ENCODE data around the gene EGFR.
"Not testable (repeated sequence)": the region's sequence is repeated elsewhere in the genome, so short reads cannot be mapped to it uniquely, and the experiment has no call there.

The EGFR gene

DNA sequence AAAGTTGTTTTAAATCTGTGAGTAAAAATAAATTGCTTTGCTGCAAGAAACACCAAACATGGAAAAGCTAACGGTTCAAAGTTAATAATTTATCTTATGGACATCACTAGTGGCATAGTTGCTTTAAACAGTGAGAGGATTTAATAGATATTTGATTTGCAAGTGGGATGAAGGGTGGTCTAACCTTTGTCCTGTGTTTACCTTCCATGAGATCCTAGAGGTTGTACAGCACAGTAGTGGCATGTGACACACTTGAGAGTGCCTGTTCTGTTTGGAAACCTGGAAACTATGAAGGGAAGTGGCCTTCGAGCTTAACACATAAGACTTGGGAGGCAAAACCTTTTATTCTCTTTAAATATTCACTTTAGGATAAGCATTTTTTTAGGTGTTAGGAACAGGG is 16.0 kb downstream of the EGFR start:
- no peaks in the 10 kb centered on the region for H3K9me3 ChIP-seq (ENCODE audit: control insufficient read depth, insufficient read depth, low read length)
- no peak for TF ChIP-seq EZH2phosphoT487 (IDR thresholded peaks at IDR 0.05; ENCODE audit: borderline replicate concordance, low read length)
- TF ChIP-seq, protein P1, sequence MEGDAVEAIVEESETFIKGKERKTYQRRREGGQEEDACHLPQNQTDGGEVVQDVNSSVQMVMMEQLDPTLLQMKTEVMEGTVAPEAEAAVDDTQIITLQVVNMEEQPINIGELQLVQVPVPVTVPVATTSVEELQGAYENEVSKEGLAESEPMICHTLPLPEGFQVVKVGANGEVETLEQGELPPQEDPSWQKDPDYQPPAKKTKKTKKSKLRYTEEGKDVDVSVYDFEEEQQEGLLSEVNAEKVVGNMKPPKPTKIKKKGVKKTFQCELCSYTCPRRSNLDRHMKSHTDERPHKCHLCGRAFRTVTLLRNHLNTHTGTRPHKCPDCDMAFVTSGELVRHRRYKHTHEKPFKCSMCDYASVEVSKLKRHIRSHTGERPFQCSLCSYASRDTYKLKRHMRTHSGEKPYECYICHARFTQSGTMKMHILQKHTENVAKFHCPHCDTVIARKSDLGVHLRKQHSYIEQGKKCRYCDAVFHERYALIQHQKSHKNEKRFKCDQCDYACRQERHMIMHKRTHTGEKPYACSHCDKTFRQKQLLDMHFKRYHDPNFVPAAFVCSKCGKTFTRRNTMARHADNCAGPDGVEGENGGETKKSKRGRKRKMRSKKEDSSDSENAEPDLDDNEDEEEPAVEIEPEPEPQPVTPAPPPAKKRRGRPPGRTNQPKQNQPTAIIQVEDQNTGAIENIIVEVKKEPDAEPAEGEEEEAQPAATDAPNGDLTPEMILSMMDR (IDR thresholded peaks at IDR 0.05; ENCODE audit: low read depth, low read length, poor library complexity, severe bottlenecking) = no peak
- no peaks in the 10 kb centered on the region for H3K36me3 ChIP-seq (ENCODE audit: control insufficient read depth, low read length)
- H3K79me2 ChIP-seq (ENCODE audit: control insufficient read depth, low read length) = no peaks in the 10 kb centered on the region
- H4K20me1 ChIP-seq (ENCODE audit: control insufficient read depth, insufficient read depth, low read depth, low read length) = no peaks in the 10 kb centered on the region
- H3F3A ChIP-seq (ENCODE audit: control insufficient read depth, insufficient read depth) = no peaks in the 10 kb centered on the region
- no peak overlapping the region for H3K4me3 ChIP-seq (ENCODE audit: low read length)
- no peak overlapping the region for H3K4me2 ChIP-seq (ENCODE audit: low read length)
- H3K27ac ChIP-seq (ENCODE audit: low read depth, low read length) = no peak overlapping the region
- peaks cover 2% of the 10 kb centered on the region; the same call in 1 of the 2 replicates for H3K27me3 ChIP-seq (ENCODE audit: control insufficient read depth, low read length)
- H3K9me2 ChIP-seq (replicated peaks; ENCODE audit: control insufficient read depth, low read length) = no peaks in the 10 kb centered on the region
- H3K4me1 ChIP-seq (ENCODE audit: control insufficient read depth, low read length) = no peaks in the 10 kb centered on the region

DNA sequence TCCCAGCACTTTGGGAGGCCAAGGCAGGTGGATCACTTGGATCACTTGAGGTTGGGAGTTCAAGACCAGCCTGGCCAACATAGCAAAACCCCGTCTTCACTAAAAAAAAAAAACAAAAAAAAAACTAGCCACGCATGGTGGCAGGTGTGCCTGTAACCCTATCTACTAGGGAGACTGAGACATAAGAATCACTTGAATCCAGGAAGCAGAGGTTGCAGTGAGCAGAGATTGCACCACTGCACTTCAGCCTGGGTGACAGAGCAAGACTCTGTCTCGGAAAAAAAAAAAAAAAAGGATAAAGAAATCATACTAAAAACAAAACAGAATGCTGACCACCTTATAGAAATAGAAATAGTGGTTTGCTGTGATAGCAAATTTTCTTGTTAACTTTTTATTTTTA is 16.6 kb downstream of the EGFR start:
- not testable (repeated sequence) for H3K9me2 ChIP-seq (replicated peaks; ENCODE audit: control insufficient read depth, low read length); H3K4me1 ChIP-seq (ENCODE audit: control insufficient read depth, low read length); H3K27me3 ChIP-seq (ENCODE audit: control insufficient read depth, low read length); H3K4me2 ChIP-seq (ENCODE audit: low read length); H3K36me3 ChIP-seq (ENCODE audit: control insufficient read depth, low read length); H4K20me1 ChIP-seq (ENCODE audit: control insufficient read depth, insufficient read depth, low read depth, low read length); H3F3A ChIP-seq (ENCODE audit: control insufficient read depth, insufficient read depth); H3K9me3 ChIP-seq (ENCODE audit: control insufficient read depth, insufficient read depth, low read length); H3K27ac ChIP-seq (ENCODE audit: low read depth, low read length); H3K79me2 ChIP-seq (ENCODE audit: control insufficient read depth, low read length); H3K4me3 ChIP-seq (ENCODE audit: low read length)

DNA sequence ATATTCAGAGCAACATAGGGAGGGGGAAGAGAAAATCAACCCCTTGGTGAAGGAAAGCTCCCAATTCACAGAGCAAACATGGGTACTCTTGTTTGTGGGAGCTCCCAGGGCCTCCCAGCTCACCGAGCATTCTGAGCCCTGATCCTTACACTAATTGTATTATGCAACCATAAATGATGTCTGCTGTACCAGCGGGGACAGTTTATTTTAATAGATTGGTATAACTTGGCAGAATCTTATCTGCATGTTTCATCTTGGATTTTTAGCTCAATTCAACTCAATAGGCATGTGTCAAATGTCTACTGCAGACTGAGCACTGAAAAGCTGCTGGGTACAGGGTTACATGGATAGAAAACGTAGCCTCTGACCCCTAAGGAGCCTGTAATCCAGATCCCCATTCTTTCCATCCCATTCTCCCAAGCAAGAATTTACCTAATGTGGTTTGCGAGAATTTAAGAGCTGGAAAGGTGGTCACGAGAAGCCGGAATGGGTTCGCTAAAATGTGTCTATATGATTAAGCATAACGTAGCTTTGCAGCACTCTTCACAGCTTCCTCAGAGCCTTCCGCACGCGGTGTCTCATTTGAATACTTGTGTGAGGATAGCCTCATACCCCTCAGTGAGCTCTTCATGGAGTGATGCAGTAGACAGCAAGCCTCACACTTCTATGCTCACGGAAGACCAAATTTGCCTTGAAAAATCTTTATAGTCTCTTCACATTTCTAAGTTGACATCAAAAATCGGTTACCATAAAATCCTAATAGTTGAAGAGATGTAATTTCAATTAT is 18.3 kb downstream of the EGFR start:
- Histone ChIP-seq H3K27me3 (ENCODE audit: control insufficient read depth, low read length) (no peaks in the 10 kb centered on the region), H3K9me3 (ENCODE audit: control insufficient read depth, insufficient read depth, low read length) (no peaks in the 10 kb centered on the region), H3K4me1 (ENCODE audit: control insufficient read depth, low read length) (no peaks in the 10 kb centered on the region), H3K9me2 (replicated peaks; ENCODE audit: control insufficient read depth, low read length) (no peaks in the 10 kb centered on the region), H3K79me2 (ENCODE audit: control insufficient read depth, low read length) (no peaks in the 10 kb centered on the region), H3K27ac (ENCODE audit: low read depth, low read length) (no peak overlapping the region), H4K20me1 (ENCODE audit: control insufficient read depth, insufficient read depth, low read depth, low read length) (no peaks in the 10 kb centered on the region), H3K4me3 (ENCODE audit: low read length) (no peak overlapping the region), H3F3A (ENCODE audit: control insufficient read depth, insufficient read depth) (no peaks in the 10 kb centered on the region), H3K4me2 (ENCODE audit: low read length) (no peak overlapping the region), H3K36me3 (ENCODE audit: control insufficient read depth, low read length) (no peaks in the 10 kb centered on the region)
- TF ChIP-seq, protein P1 (IDR thresholded peaks at IDR 0.05; ENCODE audit: low read depth, low read length, poor library complexity, severe bottlenecking) = no peak
- no peak for TF ChIP-seq EZH2phosphoT487 (IDR thresholded peaks at IDR 0.05; ENCODE audit: borderline replicate concordance, low read length)

DNA sequence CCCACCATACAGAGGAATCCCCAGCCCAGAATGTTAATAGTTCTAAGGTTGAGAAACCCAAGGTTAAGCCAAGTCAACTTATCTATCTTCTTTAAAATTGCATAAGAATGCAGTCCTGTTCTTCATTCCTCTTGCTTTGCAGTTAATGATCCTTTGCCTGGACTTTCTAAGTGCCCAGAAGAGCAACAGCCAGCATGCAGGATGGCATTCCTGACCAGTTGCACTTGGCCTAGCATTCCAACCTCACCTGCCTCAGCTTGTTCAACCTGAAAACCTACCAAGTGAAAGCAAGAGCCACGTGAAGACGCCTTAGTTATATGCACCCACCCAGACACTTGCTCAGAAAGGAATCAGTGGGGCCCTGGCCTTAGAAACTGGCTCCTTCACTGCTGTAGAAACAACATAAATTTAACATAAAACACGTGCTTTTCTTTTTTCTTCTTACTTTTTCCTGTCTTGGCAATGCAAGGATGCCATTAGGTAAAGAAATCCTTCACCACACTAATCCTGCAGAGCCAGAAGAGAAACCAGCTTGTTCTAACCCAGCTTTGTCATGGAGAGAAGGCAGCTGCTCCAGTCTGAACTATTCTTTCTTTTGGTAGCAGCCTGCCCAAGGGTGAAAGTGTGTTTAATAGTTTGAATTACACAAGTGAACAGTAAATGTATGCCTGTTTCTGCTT is 25.0 kb downstream of the EGFR start:
- H4K20me1 ChIP-seq (ENCODE audit: control insufficient read depth, insufficient read depth, low read depth, low read length) = no peaks in the 10 kb centered on the region
- H3K79me2 ChIP-seq (ENCODE audit: control insufficient read depth, low read length) = no peaks in the 10 kb centered on the region
- no peaks in the 10 kb centered on the region for H3K9me2 ChIP-seq (replicated peaks; ENCODE audit: control insufficient read depth, low read length)
- no peak overlapping the region for H3K27ac ChIP-seq (ENCODE audit: low read depth, low read length)
- no peak overlapping the region for H3K4me3 ChIP-seq (ENCODE audit: low read length)
- H3F3A ChIP-seq (ENCODE audit: control insufficient read depth, insufficient read depth) = no peaks in the 10 kb centered on the region
- no peak overlapping the region for H3K4me2 ChIP-seq (ENCODE audit: low read length)
- H3K4me1 ChIP-seq (ENCODE audit: control insufficient read depth, low read length) = no peaks in the 10 kb centered on the region
- TF ChIP-seq, protein P1 (IDR thresholded peaks at IDR 0.05; ENCODE audit: low read depth, low read length, poor library complexity, severe bottlenecking) = no peak
- TF ChIP-seq EZH2phosphoT487 (IDR thresholded peaks at IDR 0.05; ENCODE audit: borderline replicate concordance, low read length) = no peak
- no peaks in the 10 kb centered on the region for H3K36me3 ChIP-seq (ENCODE audit: control insufficient read depth, low read length)
- H3K27me3 ChIP-seq (ENCODE audit: control insufficient read depth, low read length) = no peaks in the 10 kb centered on the region
- H3K9me3 ChIP-seq (ENCODE audit: control insufficient read depth, insufficient read depth, low read length) = no peaks in the 10 kb centered on the region
